Activated CD4-positive, alpha-beta T cell treated with anti-CD3 and anti-CD28 coated beads, Interleukin-2, amount 50 U/mL, for 1 hour (primary cell): Measurements from ENCODE around the gene ZFPM1.

Experiments used
- DNase-seq: peaks from one replicate; pipeline ENCODE4 v3.0.0-alpha.2; 2020

The ZFPM1 gene

GRCh38 chr16:88452482-88453216, 431 bp upstream of the ZFPM1 start:
- DNase-seq, result peak; percentile 99

- no peak for DNase-seq
Observed at GRCh38 chr16:88453611-88454522, 787 bp downstream of the ZFPM1 start.

GRCh38 chr16:88454523-88454947, 1.5 kb downstream of the ZFPM1 start:
- peak; percentile 47 for DNase-seq

GRCh38 chr16:88455610-88456355, 2.7 kb downstream of the ZFPM1 start:
- DNase-seq, result peak; percentile 65

- DNase-seq, result peak; percentile 59
Observed at GRCh38 chr16:88456356-88457292, 3.5 kb downstream of the ZFPM1 start.

- DNase-seq, result no peak
Observed at GRCh38 chr16:88458039-88458772, 5.1 kb downstream of the ZFPM1 start.

- no peak for DNase-seq
Observed at GRCh38 chr16:88458773-88459235, 5.7 kb downstream of the ZFPM1 start.

- DNase-seq, result no peak
Observed at GRCh38 chr16:88459366-88460073, 6.4 kb downstream of the ZFPM1 start.

GRCh38 chr16:88460496-88461330, 7.6 kb downstream of the ZFPM1 start:
- DNase-seq, result no peak

GRCh38 chr16:88461331-88462269, 8.5 kb downstream of the ZFPM1 start:
- DNase-seq, result no peak

- no peak for DNase-seq
Observed at GRCh38 chr16:88462396-88462795, 9.3 kb downstream of the ZFPM1 start.

GRCh38 chr16:88463411-88463810, 10.3 kb downstream of the ZFPM1 start:
- DNase-seq, result no peak

GRCh38 chr16:88464447-88465318, 11.6 kb downstream of the ZFPM1 start:
- no peak for DNase-seq

GRCh38 chr16:88465387-88465983, 12.4 kb downstream of the ZFPM1 start:
- no peak for DNase-seq

- peak; percentile 31 for DNase-seq
Observed at GRCh38 chr16:88466175-88466862, 13.2 kb downstream of the ZFPM1 start.

- DNase-seq, result no peak
Observed at GRCh38 chr16:88466949-88467348, 13.9 kb downstream of the ZFPM1 start.
